Neural progenitor cell (in vitro differentiated cells): ENCODE measurements around the gene CHMP2B.

Experiments used
- CTCF ChIP-seq: fragments of 200-600 bp; sonication (generic); IDR thresholded peaks from 2 replicates; pipeline ENCODE4 v1.5.1; 2017; ENCODE audit warnings: antibody characterized with exemption, mild to moderate bottlenecking
- EZH2 ChIP-seq: fragments of 200-600 bp; sonication (generic); IDR thresholded peaks from 2 replicates; pipeline ENCODE4 v1.6.1; 2017; ENCODE audit warnings: antibody characterized with exemption, mild to moderate bottlenecking, moderate library complexity

GRCh38 chr3:87276484-87276883, 49.4 kb downstream of the CHMP2B start, which contains the start of gene POU1F1:
- no peak for TF ChIP-seq CTCF
- TF ChIP-seq EZH2, result no peak
